Panc1 (cell line): Measurements from ENCODE around the gene PPP6R2.

Experiments
- CTCF ChIP-seq: fragments of 450-650 bp; IDR thresholded peaks from 2 replicates; pipeline ENCODE4 v1.5.1; 2017; ENCODE audit warnings: mild to moderate bottlenecking
- POLR2AphosphoS5 ChIP-seq: IDR thresholded peaks from 2 replicates; pipeline ENCODE4 v1.6.1; 2012; ENCODE audit warnings: mild to moderate bottlenecking, low read depth, low read length, moderate library complexity
- SIN3A ChIP-seq: IDR thresholded peaks from 2 replicates; pipeline ENCODE4 v1.6.1; 2012; ENCODE audit warnings: low read depth, mild to moderate bottlenecking, low read length, moderate library complexity, borderline replicate concordance; ENCODE audit not compliant: insufficient read depth
- TCF7L2 ChIP-seq: IDR thresholded peaks from 2 replicates; pipeline ENCODE4 v1.6.1; 2011; ENCODE audit warnings: mild to moderate bottlenecking, low read depth, low read length, inconsistent platforms
- TF ChIP-seq, protein P1 (sequence below), 2 experiments: IDR thresholded peaks; 2 replicates each; pipeline ENCODE4 v1.6.1; 2011 to 2012; ENCODE audit warnings: low read depth in 2 of 2, control low read depth in 1 of 2, low read length in 1 of 2, mild to moderate bottlenecking in 1 of 2, moderate library complexity in 1 of 2; ENCODE audit not compliant: insufficient read depth in 1 of 2

DNA sequence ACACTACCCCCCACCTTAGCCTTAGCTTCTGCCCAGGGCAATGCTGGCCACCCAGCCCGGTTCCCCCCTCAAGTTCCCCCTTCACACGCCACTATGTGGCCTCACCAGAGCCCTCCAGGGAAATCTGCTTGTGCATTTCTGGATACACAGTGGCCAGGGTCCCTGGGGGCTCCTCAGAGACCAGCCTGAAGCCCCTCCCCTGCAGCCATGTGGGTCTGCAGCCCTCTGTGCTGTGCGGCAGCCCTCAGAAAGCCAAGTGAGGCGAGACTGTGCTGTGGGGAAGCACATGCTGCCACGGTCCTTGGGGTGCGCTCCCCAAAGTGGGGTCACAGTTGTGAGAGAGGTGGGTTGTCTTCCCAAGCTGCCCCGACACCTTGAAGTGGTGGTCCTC lies 33.5 kb upstream of the PPP6R2 start:
- TF ChIP-seq CTCF: no peak
- no peak for TF ChIP-seq SIN3A
- TF ChIP-seq, protein P1, sequence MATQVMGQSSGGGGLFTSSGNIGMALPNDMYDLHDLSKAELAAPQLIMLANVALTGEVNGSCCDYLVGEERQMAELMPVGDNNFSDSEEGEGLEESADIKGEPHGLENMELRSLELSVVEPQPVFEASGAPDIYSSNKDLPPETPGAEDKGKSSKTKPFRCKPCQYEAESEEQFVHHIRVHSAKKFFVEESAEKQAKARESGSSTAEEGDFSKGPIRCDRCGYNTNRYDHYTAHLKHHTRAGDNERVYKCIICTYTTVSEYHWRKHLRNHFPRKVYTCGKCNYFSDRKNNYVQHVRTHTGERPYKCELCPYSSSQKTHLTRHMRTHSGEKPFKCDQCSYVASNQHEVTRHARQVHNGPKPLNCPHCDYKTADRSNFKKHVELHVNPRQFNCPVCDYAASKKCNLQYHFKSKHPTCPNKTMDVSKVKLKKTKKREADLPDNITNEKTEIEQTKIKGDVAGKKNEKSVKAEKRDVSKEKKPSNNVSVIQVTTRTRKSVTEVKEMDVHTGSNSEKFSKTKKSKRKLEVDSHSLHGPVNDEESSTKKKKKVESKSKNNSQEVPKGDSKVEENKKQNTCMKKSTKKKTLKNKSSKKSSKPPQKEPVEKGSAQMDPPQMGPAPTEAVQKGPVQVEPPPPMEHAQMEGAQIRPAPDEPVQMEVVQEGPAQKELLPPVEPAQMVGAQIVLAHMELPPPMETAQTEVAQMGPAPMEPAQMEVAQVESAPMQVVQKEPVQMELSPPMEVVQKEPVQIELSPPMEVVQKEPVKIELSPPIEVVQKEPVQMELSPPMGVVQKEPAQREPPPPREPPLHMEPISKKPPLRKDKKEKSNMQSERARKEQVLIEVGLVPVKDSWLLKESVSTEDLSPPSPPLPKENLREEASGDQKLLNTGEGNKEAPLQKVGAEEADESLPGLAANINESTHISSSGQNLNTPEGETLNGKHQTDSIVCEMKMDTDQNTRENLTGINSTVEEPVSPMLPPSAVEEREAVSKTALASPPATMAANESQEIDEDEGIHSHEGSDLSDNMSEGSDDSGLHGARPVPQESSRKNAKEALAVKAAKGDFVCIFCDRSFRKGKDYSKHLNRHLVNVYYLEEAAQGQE (IDR thresholded peaks at IDR 0.05; ENCODE audit: insufficient read depth in 1 of 2, low read depth in 2 of 2, low read length in 1 of 2): no peak
- no peak for TF ChIP-seq POLR2AphosphoS5
- TF ChIP-seq TCF7L2: no peak
